RCC 7860 (cell line): Measurements from ENCODE around the gene STRBP.

Experiments
- DNase-seq: peaks from one replicate; pipeline ENCODE4 v3.0.0-alpha.2; 2015; ENCODE audit warnings: low spot score
- FAIRE-seq: peaks from 2 replicates; lab custom pipeline; 2012; peaks lifted over from hg19 to GRCh38; lab: Jason Lieb, UNC

Gene STRBP

DNA sequence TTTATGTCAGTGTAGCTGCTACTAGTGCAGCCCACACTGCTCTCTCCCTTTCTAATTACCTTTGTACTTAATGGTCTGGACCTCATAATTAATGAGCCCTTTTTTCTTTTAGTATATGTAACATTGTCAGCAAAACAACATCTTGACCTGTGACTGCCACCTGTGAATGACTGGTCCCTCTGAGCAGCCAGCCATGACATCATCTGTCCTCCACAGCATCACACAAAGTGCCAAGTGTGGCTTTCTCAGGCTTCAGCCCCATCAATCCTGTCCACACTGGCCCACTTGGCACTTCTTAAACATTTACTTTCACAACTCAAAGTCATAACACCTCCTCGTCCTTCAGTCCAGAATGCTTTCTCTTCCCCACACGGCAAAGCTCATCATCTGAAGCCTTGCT lies 130.2 kb downstream of the STRBP start:
- FAIRE-seq (no peak), DNase-seq (no peak)

DNA sequence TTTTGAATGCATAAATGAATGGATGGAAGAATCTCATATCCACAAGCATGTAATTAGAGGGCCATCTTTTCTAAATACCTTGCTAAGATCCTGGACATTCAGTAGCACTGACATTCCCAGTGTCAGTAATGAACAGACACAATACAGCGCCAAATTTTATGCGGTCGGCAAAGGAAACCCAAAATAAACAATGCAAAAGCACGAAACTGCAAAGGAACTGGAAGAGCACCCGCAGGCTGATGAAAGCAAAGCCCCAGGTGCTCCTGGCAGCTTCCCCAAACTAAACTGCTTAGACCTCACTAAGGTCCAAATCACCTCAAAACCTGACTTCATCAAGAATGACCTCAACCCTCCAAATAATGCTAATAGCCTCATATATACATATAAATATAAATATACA lies 133.0 kb downstream of the STRBP start:
- DNase-seq (no peak), FAIRE-seq (no peak)

- FAIRE-seq = no peak
These were observed 135.7 kb downstream of the STRBP start for GRCh38 chr9:123132696-123133095.

GRCh38 chr9:123131993-123132392 lies 136.4 kb downstream of the STRBP start:
- FAIRE-seq = no peak
- no peak for DNase-seq

More at GRCh38 chr9:123132696-123133095, 135.7 kb downstream of the STRBP start:
- no peak for DNase-seq

- no peak for FAIRE-seq
These were observed 137.1 kb downstream of the STRBP start for GRCh38 chr9:123131258-123131657.

GRCh38 chr9:123129423-123129822 lies 139.0 kb downstream of the STRBP start:
- no peak for FAIRE-seq
- no peak for DNase-seq

More at GRCh38 chr9:123131258-123131657, 137.1 kb downstream of the STRBP start:
- no peak for DNase-seq

DNA sequence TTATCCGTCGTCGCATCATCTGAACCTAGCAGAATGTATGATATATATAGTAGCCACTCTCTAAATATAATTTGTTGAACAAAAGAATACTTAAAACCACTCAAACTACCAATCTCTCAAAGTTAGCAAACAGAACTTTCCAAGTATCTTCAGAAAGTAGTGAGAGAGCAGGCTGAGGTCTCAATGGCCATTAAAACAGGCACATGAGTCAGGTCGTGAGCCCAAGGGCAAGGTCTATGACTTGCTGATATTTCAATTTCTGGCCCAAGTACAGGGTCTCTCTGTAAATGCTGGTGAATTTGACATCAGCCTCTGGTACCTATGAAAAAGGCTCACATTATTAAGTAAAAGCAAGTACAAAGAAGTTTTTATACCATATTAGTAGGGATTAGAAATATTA lies 139.8 kb downstream of the STRBP start:
- DNase-seq = no peak
- no peak for FAIRE-seq

- no peak for DNase-seq
These were observed 140.8 kb downstream of the STRBP start for GRCh38 chr9:123127512-123128075.

GRCh38 chr9:123121457-123121856 lies 146.9 kb downstream of the STRBP start:
- DNase-seq (no peak), FAIRE-seq (no peak)

More at GRCh38 chr9:123127512-123128075, 140.8 kb downstream of the STRBP start:
- no peak for FAIRE-seq

GRCh38 chr9:123120953-123121352 lies 147.4 kb downstream of the STRBP start:
- FAIRE-seq (no peak), DNase-seq (no peak)

DNA sequence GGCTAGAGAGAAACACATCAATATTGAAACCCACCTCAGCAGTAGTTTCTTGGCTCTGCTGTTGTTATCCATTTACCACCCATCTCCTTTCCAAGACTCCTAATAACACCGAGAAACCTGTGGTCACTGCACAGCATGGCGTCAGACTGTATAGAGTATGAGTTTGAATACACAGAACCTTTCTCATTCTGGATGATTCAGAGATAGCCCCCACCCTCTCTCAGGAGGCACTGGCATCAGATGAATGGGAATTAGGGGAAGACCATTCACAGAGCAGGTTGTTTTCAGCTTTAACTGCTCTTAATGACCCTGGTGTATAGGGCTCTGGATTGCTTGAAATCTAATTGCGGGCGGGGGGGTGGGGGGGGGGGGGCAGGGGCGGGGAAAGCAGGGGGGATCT lies 148.3 kb downstream of the STRBP start:
- FAIRE-seq (no peak), DNase-seq (no peak)

DNA sequence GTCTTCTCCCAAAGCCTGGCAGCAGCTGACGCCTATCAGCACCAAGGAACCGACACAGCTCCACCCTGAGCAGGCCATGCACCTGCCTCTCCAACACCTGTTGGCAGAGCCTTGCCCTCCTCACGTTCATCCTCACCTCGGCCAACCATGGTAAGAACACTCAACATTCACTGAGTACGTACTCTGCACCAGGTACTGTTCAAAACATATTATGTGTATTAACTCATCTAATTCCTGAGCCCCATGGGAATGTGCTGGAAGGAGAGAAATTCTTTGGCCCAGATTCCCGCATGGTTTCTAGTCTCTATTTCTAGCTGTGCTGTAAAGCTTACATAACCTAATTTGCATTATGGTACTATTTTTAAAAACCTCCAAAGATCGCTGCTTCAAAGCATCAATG lies 148.8 kb downstream of the STRBP start:
- DNase-seq = no peak
- no peak for FAIRE-seq

DNA sequence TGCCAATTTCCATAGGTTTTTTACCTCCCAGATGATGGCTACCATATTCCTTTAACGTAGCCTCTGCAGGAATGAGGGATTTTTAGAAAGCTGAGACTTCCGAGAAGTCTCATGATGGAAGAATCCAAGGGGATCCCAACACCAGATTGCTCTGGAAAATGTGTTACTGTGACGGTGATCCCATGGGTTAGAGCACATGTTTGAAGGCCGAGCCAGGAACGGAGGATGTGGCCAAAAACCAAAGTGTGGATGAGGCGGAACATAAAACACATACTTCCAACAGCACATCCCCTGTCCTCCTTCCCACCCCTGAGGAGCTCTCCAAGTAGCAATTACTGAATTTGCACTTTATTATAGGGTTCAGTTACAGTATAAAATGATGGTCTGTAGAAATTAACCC lies 152.3 kb downstream of the STRBP start:
- no peak for FAIRE-seq
- no peak for DNase-seq

DNA sequence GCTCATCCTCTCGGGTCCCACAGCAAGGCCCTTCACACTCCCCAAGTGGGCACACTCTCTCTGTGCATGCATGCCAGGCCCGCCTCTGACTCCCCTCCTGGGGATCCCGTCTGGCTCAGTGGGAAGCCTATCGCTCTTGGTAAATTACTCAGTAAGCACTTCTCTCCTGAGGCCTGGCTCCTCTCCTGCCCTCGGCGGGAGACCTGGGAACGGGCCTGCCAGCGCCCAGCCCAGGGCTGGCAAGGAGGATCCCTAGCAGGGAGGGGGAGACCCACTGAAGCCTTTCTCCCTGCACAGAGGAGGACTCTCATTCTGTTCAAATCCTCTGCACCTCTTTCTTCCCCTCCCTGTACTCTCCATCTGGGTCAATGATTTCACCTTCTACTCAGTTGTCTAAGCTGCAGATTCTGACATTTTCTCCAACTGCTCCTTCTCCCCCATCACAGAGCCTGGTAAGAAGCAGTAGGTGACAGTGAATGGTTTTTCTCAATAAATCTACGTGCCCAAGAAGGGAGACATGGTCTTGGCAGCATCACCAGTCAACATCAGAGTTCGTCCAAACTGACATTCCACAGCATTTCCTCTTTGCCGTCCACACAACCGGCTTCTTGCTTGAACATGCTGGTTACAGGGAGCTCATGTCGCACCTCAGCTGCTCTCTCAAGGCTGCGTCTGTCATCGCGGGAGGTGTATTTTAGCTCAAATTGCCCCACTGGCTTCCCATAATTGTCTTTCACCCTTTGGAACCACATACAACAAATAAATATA lies 153.1 kb downstream of the STRBP start:
- FAIRE-seq (no peak), DNase-seq (no peak)

DNA sequence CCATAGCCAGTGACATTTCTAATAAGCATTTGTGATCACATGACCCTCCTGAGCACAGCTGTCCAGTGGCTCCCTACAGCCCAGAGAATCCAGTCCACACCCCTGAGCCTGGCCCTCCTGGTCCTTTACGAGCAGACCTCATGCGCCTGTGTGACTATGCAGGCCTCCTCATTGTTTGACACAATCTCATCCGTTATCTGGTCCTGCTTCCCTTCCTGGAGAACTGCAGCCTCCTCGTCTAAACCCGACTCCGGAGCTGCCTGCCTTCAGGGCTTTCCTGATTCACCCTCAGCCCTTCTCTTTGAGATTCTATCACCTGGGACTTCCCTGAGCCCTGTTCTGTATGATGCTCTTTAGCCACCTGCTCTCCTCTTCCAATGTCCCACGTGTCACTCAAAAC lies 155.2 kb downstream of the STRBP start:
- FAIRE-seq (no peak), DNase-seq (no peak)

DNA sequence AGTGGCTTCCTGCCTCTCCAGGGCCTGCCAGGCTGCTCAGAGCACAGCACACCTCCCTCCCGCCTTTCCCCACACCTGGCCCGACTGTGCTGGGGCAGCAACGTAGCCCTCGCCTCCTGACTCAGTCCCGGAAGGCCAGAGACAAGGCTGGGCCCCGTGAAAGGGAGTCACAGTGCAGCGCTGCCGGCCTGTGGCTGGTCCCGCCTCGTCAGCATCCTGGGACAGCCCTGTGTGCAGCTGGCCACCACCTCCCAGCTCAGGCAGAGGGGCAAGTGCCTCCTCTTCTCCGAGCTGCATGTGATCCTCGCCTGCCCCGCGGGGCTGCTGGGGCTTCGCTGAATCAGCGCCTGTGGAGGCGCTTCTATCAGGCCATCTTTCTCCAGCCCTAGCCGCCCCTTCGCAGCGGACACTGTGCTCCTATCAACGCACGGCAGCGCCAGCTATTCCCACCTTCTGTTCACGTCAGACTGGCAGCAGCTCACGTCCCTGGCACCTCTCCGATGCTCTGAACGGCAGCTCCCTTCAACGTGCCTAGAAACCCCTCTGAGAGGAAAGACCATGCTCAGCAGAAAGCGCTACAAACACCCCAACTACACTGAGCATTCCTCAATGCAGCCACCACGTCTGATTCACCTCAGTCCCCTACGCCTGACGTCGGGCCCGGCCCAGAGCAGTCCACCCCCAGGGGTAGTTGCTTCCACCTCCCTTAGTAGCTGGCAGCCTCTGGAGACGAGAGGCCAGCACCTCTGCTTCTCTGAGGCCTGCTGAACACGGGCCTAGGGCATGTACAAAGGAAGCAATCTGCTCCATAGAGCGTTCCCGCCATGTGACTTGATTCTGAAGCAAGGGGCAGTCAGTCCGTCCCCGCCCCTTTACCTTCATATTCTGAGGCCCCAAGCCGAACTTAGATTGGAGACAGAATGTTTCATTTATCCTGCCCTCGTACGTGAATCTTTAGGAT lies 156.1 kb downstream of the STRBP start:
- DNase-seq (no peak), FAIRE-seq (no peak)

DNA sequence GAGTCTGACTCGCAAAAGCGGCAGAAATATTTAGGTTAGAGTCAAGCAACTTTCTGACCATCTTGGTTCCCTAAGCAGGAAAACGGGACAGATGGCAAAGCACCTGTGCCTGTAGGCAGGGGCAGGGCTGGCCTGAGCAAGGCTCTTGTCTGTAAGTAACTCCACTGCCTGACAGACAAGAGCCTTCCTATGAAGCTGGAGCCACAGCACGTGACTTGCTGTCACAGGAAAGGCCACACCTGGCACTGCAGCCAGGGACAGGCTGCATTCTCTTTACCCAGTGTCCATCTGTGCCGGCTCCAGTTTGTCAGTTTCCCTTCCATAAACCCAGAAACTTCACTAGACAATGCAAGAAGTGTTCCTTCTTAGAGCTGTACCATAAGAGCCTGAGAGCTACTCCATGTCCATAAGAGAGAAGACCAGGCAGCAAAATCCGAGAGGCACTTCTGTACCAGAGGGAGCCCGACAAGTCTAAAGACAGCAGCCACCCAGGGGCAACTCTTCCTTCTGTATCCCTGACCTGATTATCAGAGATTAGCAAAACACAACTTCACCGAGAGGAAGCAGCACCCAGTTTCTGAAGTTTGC lies 156.9 kb downstream of the STRBP start:
- DNase-seq (no peak), FAIRE-seq (no peak)

DNA sequence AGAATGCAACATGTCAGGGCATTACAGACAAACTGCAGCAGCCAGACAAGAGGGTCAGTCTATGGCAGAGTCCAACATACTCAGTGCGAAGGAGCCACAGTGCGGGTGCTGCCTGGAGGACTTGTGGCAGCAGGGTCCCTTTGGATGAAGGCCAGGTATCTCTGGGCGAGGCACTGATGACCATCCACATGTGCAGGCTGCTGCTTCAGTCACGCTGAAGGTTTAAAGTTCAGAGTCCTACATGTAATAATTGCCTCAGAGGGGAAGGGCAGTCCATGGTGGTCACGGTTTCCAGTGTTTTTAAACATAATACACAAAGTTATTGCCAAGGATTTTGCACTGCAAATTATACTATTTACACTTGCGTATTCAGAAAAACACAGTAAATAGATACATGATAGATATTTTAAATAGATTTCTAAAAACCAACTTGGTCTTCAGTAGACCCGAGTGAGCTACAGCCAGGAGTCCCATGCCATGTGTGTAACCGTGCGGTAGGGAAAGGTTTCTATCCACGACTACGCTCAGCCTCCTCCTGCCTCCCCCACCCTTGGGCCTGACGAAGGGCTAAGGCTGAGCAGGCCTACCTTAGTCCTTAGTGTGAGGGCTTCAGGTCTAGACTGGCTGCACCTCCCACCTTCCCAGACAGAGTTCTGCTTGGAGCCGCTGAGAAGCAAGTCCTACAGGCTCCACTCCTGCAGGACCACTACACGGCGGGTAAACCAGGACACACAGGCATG lies 158.7 kb downstream of the STRBP start:
- FAIRE-seq (no peak), DNase-seq (no peak)

DNA sequence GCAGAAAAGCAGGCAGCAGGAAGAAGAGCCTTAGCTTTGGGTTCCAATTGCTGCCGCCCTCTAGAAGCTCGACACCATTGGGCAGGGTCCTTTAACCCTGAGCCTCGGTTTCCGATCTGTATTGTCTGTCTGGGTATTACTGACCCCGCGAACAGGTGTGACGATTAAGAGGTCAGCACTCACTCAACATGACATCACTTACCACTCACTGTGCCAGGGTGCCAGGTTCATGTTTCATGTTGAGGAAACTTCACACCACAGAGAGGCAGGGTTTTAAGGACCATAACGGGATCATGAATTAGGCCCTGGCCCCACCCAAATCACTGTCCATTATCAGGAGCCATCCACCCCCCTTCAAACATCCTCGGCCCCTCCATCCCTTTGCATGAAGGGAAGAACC lies 159.4 kb downstream of the STRBP start:
- no peak for DNase-seq
- FAIRE-seq = no peak

- no peak for FAIRE-seq
- no peak for DNase-seq
These were observed 160.6 kb downstream of the STRBP start for GRCh38 chr9:123107639-123108285.
